ENCODE measurements around the gene TECPR2. TPM values are rescaled to one million over a fixed set of nuclear protein-coding genes. Genes with fewer than 3 reads are reported as not detected.

TECPR2 gene
- total RNA-seq, 1 experiment from 2014 or later, result 21.3 TPM

- DNase-seq (ENCODE audit: low spot score) (no peak), ATAC-seq (no peak)
- POLR2A ChIA-PET, result interaction anchor here (0.6 kb wide), 1 partner anchor 380 kb away, joined by 3 read pairs; no protein-coding TSS in a partner anchor
- Mint-ChIP-seq H3K27me3 (ENCODE audit: low read depth) (no peaks in the 10 kb centered on the region), H3K4me1 (no peaks in the 10 kb centered on the region), H3K27ac (peak overlapping the region; percentile 22; the same call in 1 of the 2 replicates), H3K9me3 (no peaks in the 10 kb centered on the region), H3K36me3 (peaks cover 38% of the 10 kb centered on the region), H3K4me3 (no peak overlapping the region)
- TF ChIP-seq ZMAT4 (CRISPR knock-in tag; IDR thresholded peaks at IDR 0.05) (no peak), STAT6 (CRISPR knock-in tag; conservative IDR thresholded peaks at IDR 0.05; ENCODE audit: low read depth) (no peak), MYBL2 (CRISPR knock-in tag; IDR thresholded peaks at IDR 0.05) (no peak), KAT7 (CRISPR knock-in tag; IDR thresholded peaks at IDR 0.05; ENCODE audit: borderline replicate concordance) (no peak), TEAD1 (CRISPR knock-in tag; IDR thresholded peaks at IDR 0.05) (no peak), FOXK1 (CRISPR knock-in tag; IDR thresholded peaks at IDR 0.05) (no peak), ZNF425 (CRISPR knock-in tag; conservative IDR thresholded peaks at IDR 0.05) (no peak), ZNF512 (CRISPR knock-in tag; IDR thresholded peaks at IDR 0.05; ENCODE audit: borderline replicate concordance) (no peak), ZNF317 (CRISPR knock-in tag; IDR thresholded peaks at IDR 0.05; ENCODE audit: borderline replicate concordance, low read depth) (no peak)
- CTCF ChIA-PET, result no interaction called here
Measured at GRCh38 chr14:102352213-102352612, 10.5 kb upstream of the TECPR2 start.

- POLR2A ChIA-PET, result no interaction called here
- ATAC-seq (no peak), DNase-seq (ENCODE audit: low spot score) (no peak)
- Mint-ChIP-seq H3K9me3 (no peaks in the 10 kb centered on the region), H3K4me1 (no peaks in the 10 kb centered on the region), H3K4me3 (no peak overlapping the region), H3K27ac (no peak overlapping the region), H3K27me3 (ENCODE audit: low read depth) (no peaks in the 10 kb centered on the region), H3K36me3 (peaks cover 32% of the 10 kb centered on the region)
- CTCF ChIA-PET, result no interaction called here
- TF ChIP-seq ERG (CRISPR knock-in tag; IDR thresholded peaks at IDR 0.05), result no peak
- TF ChIP-seq GTF2I (CRISPR knock-in tag; conservative IDR thresholded peaks at IDR 0.05), result no peak
- TF ChIP-seq MYBL2 (CRISPR knock-in tag; IDR thresholded peaks at IDR 0.05), result no peak
- TF ChIP-seq ZNF671 (CRISPR knock-in tag; IDR thresholded peaks at IDR 0.05), result no peak
- TF ChIP-seq ZNF219 (CRISPR knock-in tag; IDR thresholded peaks at IDR 0.05; ENCODE audit: borderline replicate concordance), result no peak
- no peak for TF ChIP-seq TEAD4 (CRISPR knock-in tag; IDR thresholded peaks at IDR 0.05)
- no peak for TF ChIP-seq SOX15 (CRISPR knock-in tag; IDR thresholded peaks at IDR 0.05)
- TF ChIP-seq SP1 (CRISPR knock-in tag; conservative IDR thresholded peaks at IDR 0.05), result no peak
- TF ChIP-seq PRDM15 (CRISPR knock-in tag; IDR thresholded peaks at IDR 0.05), result no peak
- no peak for TF ChIP-seq TCF7 (CRISPR knock-in tag; IDR thresholded peaks at IDR 0.05; ENCODE audit: low read depth)
- no peak for TF ChIP-seq MXD4 (CRISPR knock-in tag; IDR thresholded peaks at IDR 0.05; ENCODE audit: borderline replicate concordance)
- TF ChIP-seq SMAD4 (CRISPR knock-in tag; IDR thresholded peaks at IDR 0.05), result no peak
- no peak for TF ChIP-seq SMAD3 (CRISPR knock-in tag; IDR thresholded peaks at IDR 0.05; ENCODE audit: borderline replicate concordance)
- no peak for TF ChIP-seq FOXJ3 (CRISPR knock-in tag; IDR thresholded peaks at IDR 0.05; ENCODE audit: borderline replicate concordance)
Measured at GRCh38 chr14:102353126-102353619, 9.6 kb upstream of the TECPR2 start.
